Left lung (tissue), 10 donors: ENCODE measurements around the gene GRID1. TPM values are rescaled to one million over a fixed set of nuclear protein-coding genes. Genes with fewer than 3 reads are reported as not detected.

ENCODE experiments used
- ATAC-seq: fragments of 200-7000 bp; cut with Tn5 transposase; one replicate; pipeline ENCODE4 v1.9.1; 2020; ENCODE audit warnings: moderate library complexity
- DNase-seq, 4 donors: peaks; one replicate each; pipeline ENCODE4 v3.0.0-alpha.2; 2013 to 2020
- H3K27ac ChIP-seq, 2 donors: fragments of 200-600 bp; sonication (generic) in 1 of 2; one replicate each; pipeline versions ENCODE4 v1.5.0 to v1.8.0; 2020 to 2021
- H3K27me3 ChIP-seq, 2 donors: fragments of 200-600 bp; sonication (generic) in 1 of 2; one replicate each; pipeline versions ENCODE4 v1.5.0 to v1.8.0; 2020 to 2021
- H3K36me3 ChIP-seq, 2 donors: fragments of 200-600 bp; sonication (generic) in 1 of 2; one replicate each; pipeline versions ENCODE4 v1.5.0 to v1.8.0; 2020 to 2021
- H3K4me1 ChIP-seq, 2 donors: fragments of 200-600 bp; one replicate each; pipeline ENCODE4 v1.8.0; 2021
- H3K4me3 ChIP-seq, 2 donors: fragments of 200-600 bp; sonication (generic) in 1 of 2; one replicate each; pipeline versions ENCODE4 v1.5.0 to v1.8.0; 2020 to 2021; ENCODE audit warnings: mild to moderate bottlenecking in 1 of 2
- H3K9me3 ChIP-seq, 2 donors: fragments of 200-600 bp; sonication (generic) in 1 of 2; one replicate each; pipeline versions ENCODE4 v1.5.0 to v1.8.0; 2020 to 2021
- CTCF ChIP-seq, 2 donors: fragments of 200-600 bp; sonication (generic) in 1 of 2; IDR thresholded peaks; one replicate each; pipeline versions ENCODE4 v1.5.0 to v1.8.0; 2021; ENCODE audit warnings: antibody characterized with exemption in 2 of 2
- intact Hi-C, 2 donors: fragments of 100-400 bp; cut with DNase I; formaldehyde crosslinking; loops; one replicate each; pipeline versions ENCODE4 v1.11.2 to v1.14.2; 2022
- polyA plus RNA-seq, 6 donors: library from polyadenylated mRNA; unstranded; fragments of 120-200 nt; gene quantifications; one replicate each; pipeline ENCODE4 v1.2.1, GENCODE V29; 2013; ENCODE audit not compliant: insufficient read length in 6 of 6
- total RNA-seq, 2 donors: library from RNA; stranded (reverse); fragmentation: NEBNext Ultra II Directional; extraction: Animal tissue kit (Norgen Biotek cat#: 25700); gene quantifications; one replicate each; pipeline ENCODE4 v1.2.1, GENCODE V29; 2021
- donor health status: DM: no; HTN: yes; CAD: no.
- donor health status: DM: no; HTN: no; CAD: no.

Gene GRID1
- total and polyA plus RNA-seq, 8 donors: 0.81 to 2.6 (median 1.2) TPM

GRCh38 chr10:86308056-86308455 is 58.5 kb downstream of the GRID1 start:
- intact Hi-C loops: no loop called here
- DNase-seq: peak in 1 of 4 donors; percentile 4

GRCh38 chr10:86306628-86307278 is 59.8 kb downstream of the GRID1 start:
- Histone ChIP-seq H3K27ac (no peak overlapping the region), H3K9me3 (no peaks in the 10 kb centered on the region), H3K36me3 (no peaks in the 10 kb centered on the region), H3K27me3 (no peaks in the 10 kb centered on the region), H3K4me3 (no peak overlapping the region), H3K4me1 (no peaks in the 10 kb centered on the region)
- DNase-seq (peak in 3 of 4 donors; percentile 13 to 19 (median 15)), ATAC-seq (peak; percentile 37)
- TF ChIP-seq CTCF (IDR thresholded peaks at IDR 0.05): no peak
- intact Hi-C loops: no loop called here

More at GRCh38 chr10:86308056-86308455, 58.5 kb downstream of the GRID1 start:
- no peaks in the 10 kb centered on the region for H3K9me3 ChIP-seq
- H3K4me1 ChIP-seq: no peaks in the 10 kb centered on the region
- no peak overlapping the region for H3K4me3 ChIP-seq
- no peak overlapping the region for H3K27ac ChIP-seq
- no peaks in the 10 kb centered on the region for H3K27me3 ChIP-seq
- H3K36me3 ChIP-seq: no peaks in the 10 kb centered on the region
- ATAC-seq: no peak
- TF ChIP-seq CTCF (IDR thresholded peaks at IDR 0.05): no peak

- no peak overlapping the region for H3K4me3 ChIP-seq
- H3K27ac ChIP-seq: no peak overlapping the region
- no peaks in the 10 kb centered on the region for H3K36me3 ChIP-seq
- no peaks in the 10 kb centered on the region for H3K9me3 ChIP-seq
- ATAC-seq (no peak), DNase-seq (peak in 1 of 4 donors; percentile 0)
- TF ChIP-seq CTCF (IDR thresholded peaks at IDR 0.05): no peak
- no peaks in the 10 kb centered on the region for H3K27me3 ChIP-seq
- intact Hi-C loops: no loop called here
- no peaks in the 10 kb centered on the region for H3K4me1 ChIP-seq
Measured at GRCh38 chr10:86305521-86305920, 61.1 kb downstream of the GRID1 start.

- H3K27ac ChIP-seq: no peak overlapping the region
- ATAC-seq (no peak), DNase-seq (no peak)
- no peaks in the 10 kb centered on the region for H3K9me3 ChIP-seq
- H3K27me3 ChIP-seq: no peaks in the 10 kb centered on the region
- H3K4me3 ChIP-seq: no peak overlapping the region
- intact Hi-C loops: no loop called here
- no peaks in the 10 kb centered on the region for H3K36me3 ChIP-seq
- TF ChIP-seq CTCF (IDR thresholded peaks at IDR 0.05): no peak
- H3K4me1 ChIP-seq: no peaks in the 10 kb centered on the region
Measured at GRCh38 chr10:86304436-86304835, 62.2 kb downstream of the GRID1 start.

- no peak for ATAC-seq
- H3K4me1 ChIP-seq: no peaks in the 10 kb centered on the region
- H3K27me3 ChIP-seq: no peaks in the 10 kb centered on the region
- no peak for TF ChIP-seq CTCF (IDR thresholded peaks at IDR 0.05)
- no peak for DNase-seq
- intact Hi-C loops: no loop called here
- no peaks in the 10 kb centered on the region for H3K9me3 ChIP-seq
- no peak overlapping the region for H3K27ac ChIP-seq
- no peaks in the 10 kb centered on the region for H3K36me3 ChIP-seq
- H3K4me3 ChIP-seq: no peak overlapping the region
Measured at GRCh38 chr10:86303626-86304025, 63.0 kb downstream of the GRID1 start.
